ENCODE data around the gene MYL6B.

Gene MYL6B

GRCh38 chr12:56160193-56160763 lies 7.9 kb downstream of the MYL6B start:
- H3K79me2 ChIP-seq (ENCODE audit: control insufficient read depth, low read length), result peaks cover 48% of the 10 kb centered on the region
- H3K4me1 ChIP-seq (ENCODE audit: control insufficient read depth, low read length), result peaks cover 35% of the 10 kb centered on the region
- H3K9me2 ChIP-seq (replicated peaks; ENCODE audit: control insufficient read depth, low read length), result no peaks in the 10 kb centered on the region
- H3K9me3 ChIP-seq (ENCODE audit: control insufficient read depth, insufficient read depth, low read length), result no peaks in the 10 kb centered on the region
- peaks cover 77% of the 10 kb centered on the region for H3K36me3 ChIP-seq (ENCODE audit: control insufficient read depth, low read length)
- H3K4me3 ChIP-seq (ENCODE audit: low read length), result peak overlapping the region; percentile 91
- TF ChIP-seq CTCF (IDR thresholded peaks at IDR 0.05; ENCODE audit: low read depth, low read length, poor library complexity, severe bottlenecking), result no peak
- no peak for TF ChIP-seq EZH2phosphoT487 (IDR thresholded peaks at IDR 0.05; ENCODE audit: borderline replicate concordance, low read length)
- H4K20me1 ChIP-seq (ENCODE audit: control insufficient read depth, insufficient read depth, low read depth, low read length), result peaks cover 15% of the 10 kb centered on the region
- H3F3A ChIP-seq (ENCODE audit: control insufficient read depth, insufficient read depth), result peaks cover 28% of the 10 kb centered on the region
- H3K27me3 ChIP-seq (ENCODE audit: control insufficient read depth, low read length), result no peaks in the 10 kb centered on the region
- H3K27ac ChIP-seq (ENCODE audit: low read depth, low read length), result peak overlapping the region; percentile 72; the same call in 1 of the 2 replicates
- peak overlapping the region; percentile 94 for H3K4me2 ChIP-seq (ENCODE audit: low read length)

- peak overlapping the region; percentile 91 for H3K4me3 ChIP-seq (ENCODE audit: low read length)
Observed at GRCh38 chr12:56160894-56161689, 8.7 kb downstream of the MYL6B start.

GRCh38 chr12:56161690-56162351 lies 9.4 kb downstream of the MYL6B start:
- no peak overlapping the region for H3K27ac ChIP-seq (ENCODE audit: low read depth, low read length)
- peaks cover 36% of the 10 kb centered on the region for H3F3A ChIP-seq (ENCODE audit: control insufficient read depth, insufficient read depth)
- H3K9me3 ChIP-seq (ENCODE audit: control insufficient read depth, insufficient read depth, low read length), result no peaks in the 10 kb centered on the region
- peaks cover 80% of the 10 kb centered on the region for H3K36me3 ChIP-seq (ENCODE audit: control insufficient read depth, low read length)
- H3K4me1 ChIP-seq (ENCODE audit: control insufficient read depth, low read length), result peaks cover 32% of the 10 kb centered on the region
- H3K4me2 ChIP-seq (ENCODE audit: low read length), result peak overlapping the region; percentile 94
- no peaks in the 10 kb centered on the region for H3K9me2 ChIP-seq (replicated peaks; ENCODE audit: control insufficient read depth, low read length)
- H3K79me2 ChIP-seq (ENCODE audit: control insufficient read depth, low read length), result peaks cover 45% of the 10 kb centered on the region
- no peak overlapping the region for H3K4me3 ChIP-seq (ENCODE audit: low read length)
- no peaks in the 10 kb centered on the region for H3K27me3 ChIP-seq (ENCODE audit: control insufficient read depth, low read length)
- H4K20me1 ChIP-seq (ENCODE audit: control insufficient read depth, insufficient read depth, low read depth, low read length), result peaks cover 15% of the 10 kb centered on the region
- no peak for TF ChIP-seq CTCF (IDR thresholded peaks at IDR 0.05; ENCODE audit: low read depth, low read length, poor library complexity, severe bottlenecking)
- TF ChIP-seq EZH2phosphoT487 (IDR thresholded peaks at IDR 0.05; ENCODE audit: borderline replicate concordance, low read length), result no peak

More at GRCh38 chr12:56160894-56161689, 8.7 kb downstream of the MYL6B start:
- Histone ChIP-seq H4K20me1 (ENCODE audit: control insufficient read depth, insufficient read depth, low read depth, low read length) (peaks cover 15% of the 10 kb centered on the region), H3K4me2 (ENCODE audit: low read length) (peak overlapping the region; percentile 94), H3K27ac (ENCODE audit: low read depth, low read length) (no peak overlapping the region), H3K4me1 (ENCODE audit: control insufficient read depth, low read length) (peaks cover 35% of the 10 kb centered on the region), H3K9me3 (ENCODE audit: control insufficient read depth, insufficient read depth, low read length) (no peaks in the 10 kb centered on the region), H3K36me3 (ENCODE audit: control insufficient read depth, low read length) (peaks cover 77% of the 10 kb centered on the region), H3K79me2 (ENCODE audit: control insufficient read depth, low read length) (peaks cover 48% of the 10 kb centered on the region), H3K9me2 (replicated peaks; ENCODE audit: control insufficient read depth, low read length) (no peaks in the 10 kb centered on the region), H3K27me3 (ENCODE audit: control insufficient read depth, low read length) (no peaks in the 10 kb centered on the region), H3F3A (ENCODE audit: control insufficient read depth, insufficient read depth) (peaks cover 33% of the 10 kb centered on the region)
- TF ChIP-seq CTCF (IDR thresholded peaks at IDR 0.05; ENCODE audit: low read depth, low read length, poor library complexity, severe bottlenecking) (no peak), EZH2phosphoT487 (IDR thresholded peaks at IDR 0.05; ENCODE audit: borderline replicate concordance, low read length) (no peak)

Data from DOHH2 (cell line).